Activated CD4-positive, alpha-beta T cell treated with anti-CD3 and anti-CD28 coated beads, Interleukin-2, amount 50 U/mL, for 24 hours (primary cell): ENCODE measurements around the gene UCK1.

Experiments used
- DNase-seq, 2 donors: peaks; one replicate each; pipeline ENCODE4 v3.0.0-alpha.2; 2020; ENCODE audit warnings: low read depth in 1 of 2, low spot score in 1 of 2

Gene UCK1

DNA sequence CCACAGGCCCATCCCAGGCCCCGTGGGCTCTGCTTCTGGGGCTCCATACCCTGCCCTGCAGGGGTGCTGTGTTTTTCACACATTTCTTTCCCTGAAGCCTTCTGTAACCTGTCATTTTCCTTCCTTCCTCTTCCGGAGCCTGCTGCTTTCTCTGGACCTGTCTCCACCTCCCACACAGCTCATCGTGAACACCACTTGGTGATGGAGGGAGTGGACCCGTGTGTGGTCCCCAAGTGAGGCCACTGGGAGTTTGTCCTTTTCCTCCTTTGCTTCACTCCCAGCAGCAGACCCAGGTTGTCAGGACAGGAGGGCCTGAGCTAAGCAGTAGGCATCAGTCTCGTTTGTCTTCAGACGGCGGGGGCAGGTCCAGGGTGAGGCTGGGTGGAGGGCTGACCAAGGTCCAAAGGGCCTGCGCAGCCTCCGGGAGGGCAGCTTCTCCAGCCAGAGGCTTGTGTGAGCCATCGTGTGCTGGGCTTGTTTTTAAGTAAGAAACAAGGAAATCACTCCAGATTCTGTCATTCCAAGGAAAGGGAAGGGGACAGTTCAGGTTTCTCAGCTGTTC lies 34.1 kb downstream of the UCK1 start:
- no peak for DNase-seq

DNA sequence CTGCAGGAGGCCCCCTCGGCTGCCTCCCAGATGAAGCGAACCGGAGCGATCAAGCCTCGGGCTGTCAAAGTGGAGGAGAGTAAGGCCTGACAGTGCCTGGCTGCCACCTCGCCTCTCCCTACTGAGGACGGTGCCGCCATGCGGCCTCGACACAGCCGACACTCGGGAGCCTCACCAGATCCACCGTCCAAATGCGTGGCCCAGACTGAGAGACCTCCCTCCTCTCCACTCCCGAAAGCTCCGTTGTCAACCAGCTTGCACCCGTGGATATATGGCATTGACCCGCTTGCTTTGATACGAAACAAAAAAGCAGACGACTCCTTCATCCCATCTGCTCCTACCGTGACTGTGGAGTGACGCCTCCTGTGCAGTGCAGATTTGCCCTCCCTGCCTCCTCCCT lies 35.3 kb downstream of the UCK1 start:
- DNase-seq: no peak

DNA sequence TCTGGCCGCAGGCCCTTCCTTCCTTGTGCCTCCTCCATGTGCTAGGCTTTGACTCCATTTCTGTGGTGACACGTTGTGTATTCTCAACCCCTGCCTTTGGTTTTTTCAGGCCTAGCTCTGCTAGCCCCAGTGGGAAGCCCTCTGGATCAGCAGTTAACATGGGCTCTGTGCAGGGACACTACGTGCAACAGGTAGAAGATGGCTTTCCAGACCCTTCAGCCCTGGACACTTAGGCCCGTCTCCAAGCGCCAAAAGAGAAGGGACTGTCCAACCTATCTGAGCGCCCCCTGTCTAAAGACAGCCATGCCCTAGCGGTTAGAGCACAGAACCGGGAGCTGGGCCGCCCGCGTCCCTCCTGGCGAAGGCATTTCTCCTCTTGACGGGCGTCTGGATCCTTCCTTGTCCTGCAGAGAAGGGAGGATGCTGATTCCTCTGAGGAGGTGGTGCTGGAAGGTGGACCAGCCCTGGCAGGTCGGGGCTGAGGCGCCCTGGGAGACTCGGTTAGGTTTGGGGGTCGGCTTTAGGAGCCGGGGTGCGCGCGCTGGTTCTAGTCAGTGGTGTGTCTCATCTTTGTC lies 36.7 kb downstream of the UCK1 start:
- no peak for DNase-seq

DNA sequence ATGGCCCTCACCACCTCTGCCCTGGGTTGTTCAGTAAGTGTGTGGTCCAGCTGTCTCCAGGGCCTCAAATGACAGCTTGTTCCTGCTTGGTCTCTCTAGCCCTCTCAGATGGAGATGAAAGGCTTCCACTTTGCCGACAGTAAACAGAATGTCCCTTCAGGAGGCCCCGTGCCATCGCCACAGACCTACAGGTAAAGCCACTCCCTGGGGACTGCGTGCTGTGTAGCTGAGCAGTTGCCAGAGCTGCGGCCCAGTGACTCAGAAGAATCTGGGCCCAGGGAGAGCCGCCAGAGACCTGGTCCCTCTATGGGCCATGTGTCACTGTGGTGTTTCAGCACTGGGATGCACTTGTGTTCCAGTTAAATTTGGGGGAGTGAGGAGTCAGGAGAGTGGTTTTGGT lies 39.0 kb downstream of the UCK1 start:
- no peak for DNase-seq

DNA sequence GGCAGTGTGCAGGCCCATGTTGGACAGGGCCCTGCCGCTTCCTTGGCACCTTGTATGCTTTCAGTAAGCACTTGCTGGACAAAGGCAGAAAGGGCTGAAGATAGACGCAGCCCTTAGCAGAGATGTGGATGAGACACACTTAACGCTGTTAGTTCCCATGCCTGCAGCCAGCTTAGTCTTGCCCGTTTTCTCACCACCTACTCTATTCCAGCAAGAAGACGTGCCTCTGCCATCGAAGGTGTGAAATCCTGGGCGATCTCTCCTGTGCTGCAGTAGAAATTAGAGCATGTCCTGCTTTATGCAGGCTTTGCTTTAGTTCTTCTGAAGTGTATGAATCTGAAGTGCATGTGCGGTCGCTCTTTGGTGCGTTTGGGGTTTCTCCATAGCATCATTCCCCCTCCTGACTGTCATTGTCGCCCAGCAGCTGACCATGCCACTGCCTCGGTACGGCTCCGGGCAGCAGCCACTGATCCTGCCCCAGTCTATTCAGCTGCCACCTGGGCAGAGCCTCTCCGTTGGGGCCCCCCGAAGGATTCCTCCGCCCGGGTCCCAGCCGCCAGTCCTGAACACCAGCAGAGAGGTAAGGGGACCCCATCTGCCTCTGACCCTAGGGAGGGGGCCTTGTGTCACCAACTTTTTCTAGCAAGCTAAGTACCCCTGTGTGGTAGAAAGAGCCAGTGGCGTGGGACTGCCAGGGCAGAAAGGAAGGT lies 39.9 kb downstream of the UCK1 start:
- no peak for DNase-seq

DNA sequence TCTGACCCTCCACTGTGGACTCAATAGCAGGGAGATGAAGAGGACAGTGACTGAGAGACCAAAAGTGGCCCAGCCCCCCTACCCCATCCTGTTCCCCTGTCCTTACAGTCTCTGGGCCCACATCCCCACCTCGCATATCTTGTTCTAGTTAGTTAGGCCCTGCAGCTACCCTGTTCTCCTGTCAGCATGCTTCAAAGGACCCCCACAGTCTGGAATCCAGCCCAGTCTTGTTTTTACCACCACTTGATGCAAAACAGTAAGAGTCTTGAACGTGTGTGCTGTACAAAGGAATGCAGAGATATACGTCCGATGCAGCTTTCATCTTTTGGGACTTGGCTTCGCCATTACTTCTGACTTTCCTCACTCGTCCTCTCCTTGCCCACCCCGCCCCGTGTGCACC lies 40.5 kb downstream of the UCK1 start:
- no peak for DNase-seq

DNA sequence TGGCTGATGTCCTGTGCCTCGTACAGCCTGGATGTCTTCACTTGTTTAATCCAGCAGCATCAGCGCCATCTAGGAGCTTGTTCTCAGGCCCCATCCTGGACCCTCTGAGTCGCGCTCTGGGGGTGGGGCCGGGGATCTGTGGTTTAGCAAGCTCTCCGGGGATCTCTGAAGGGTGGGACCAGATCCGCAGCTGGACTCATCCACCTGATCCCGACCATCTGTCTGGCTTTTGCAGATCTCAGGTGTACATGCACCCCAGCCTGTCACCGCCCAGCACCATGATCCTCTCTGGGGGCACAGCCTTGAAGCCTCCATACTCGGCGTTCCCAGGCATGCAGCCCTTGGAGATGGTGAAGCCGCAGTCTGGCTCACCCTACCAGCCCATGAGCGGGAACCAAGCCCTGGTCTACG lies 43.4 kb downstream of the UCK1 start:
- no peak for DNase-seq

DNA sequence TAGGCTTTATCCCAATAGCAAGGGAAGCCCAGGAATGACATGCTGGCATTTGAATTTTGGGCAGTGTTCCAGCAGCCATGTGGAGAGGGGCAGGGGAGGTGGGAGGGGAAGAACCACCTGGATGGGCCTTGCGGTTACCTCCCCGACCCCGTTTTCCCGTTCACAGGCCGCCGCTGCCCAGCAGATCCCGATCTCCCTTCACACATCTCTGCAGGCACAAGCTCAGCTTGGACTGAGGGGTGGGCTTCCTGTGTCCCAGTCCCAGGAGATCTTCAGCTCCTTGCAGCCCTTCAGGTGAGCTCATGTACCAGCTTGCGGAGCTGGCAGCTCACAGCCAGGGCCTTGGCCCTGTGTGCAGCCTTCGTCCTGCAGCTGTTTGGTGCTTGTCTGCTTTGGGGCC lies 44.1 kb downstream of the UCK1 start:
- DNase-seq: no peak

DNA sequence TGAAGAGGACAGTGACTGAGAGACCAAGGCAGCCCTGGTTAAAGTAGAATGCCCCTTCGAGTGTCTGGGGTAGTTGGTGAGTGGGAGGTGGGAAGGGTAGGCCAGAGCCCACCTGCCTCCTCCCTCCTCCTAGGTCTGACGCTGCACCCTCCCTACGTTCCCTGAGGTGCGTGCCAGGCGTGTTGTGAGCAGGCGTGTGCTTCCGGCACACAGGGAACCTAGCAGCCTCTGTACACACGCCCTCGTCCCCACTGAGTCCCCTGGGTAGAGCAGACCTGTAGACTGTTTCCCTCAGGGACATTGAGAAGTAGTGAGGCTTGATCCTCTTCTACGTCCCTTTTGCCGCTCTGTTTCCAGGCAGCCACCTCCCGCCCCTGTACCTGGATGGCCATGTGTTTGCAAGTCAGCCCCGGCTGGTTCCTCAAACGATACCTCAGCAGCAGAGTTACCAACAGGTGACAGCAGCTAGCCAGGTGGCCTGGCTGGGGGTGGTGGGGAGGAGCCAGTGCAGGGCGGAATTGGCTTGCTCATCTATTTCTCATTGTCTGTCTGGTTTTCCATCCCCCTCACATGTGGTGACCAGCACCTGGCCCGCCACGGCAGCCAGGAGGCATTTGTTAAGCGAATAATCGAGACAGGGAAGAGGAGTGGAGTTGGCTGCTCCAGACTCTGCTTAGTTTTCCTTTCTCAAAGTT lies 45.2 kb downstream of the UCK1 start:
- no peak for DNase-seq

DNA sequence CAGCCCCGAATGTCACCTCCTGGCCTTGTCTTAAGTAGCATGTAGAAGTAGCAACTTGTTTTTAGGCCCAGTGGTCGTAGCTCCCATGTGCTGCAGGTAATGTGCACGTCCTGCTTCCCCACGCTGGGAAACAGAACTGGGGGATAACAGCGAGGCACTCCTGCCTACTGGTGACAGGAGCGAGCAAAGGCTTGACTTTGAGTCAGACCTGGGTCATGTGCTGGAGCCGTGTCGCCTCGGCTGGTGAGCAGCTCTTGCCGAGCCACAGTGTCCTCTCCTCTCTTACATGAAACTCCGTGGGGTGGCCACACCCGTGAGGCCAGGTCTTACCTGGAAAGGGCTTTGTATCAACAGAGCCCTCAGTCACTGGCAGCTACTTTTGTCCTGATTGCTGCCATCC lies 45.9 kb downstream of the UCK1 start:
- no peak for DNase-seq

DNA sequence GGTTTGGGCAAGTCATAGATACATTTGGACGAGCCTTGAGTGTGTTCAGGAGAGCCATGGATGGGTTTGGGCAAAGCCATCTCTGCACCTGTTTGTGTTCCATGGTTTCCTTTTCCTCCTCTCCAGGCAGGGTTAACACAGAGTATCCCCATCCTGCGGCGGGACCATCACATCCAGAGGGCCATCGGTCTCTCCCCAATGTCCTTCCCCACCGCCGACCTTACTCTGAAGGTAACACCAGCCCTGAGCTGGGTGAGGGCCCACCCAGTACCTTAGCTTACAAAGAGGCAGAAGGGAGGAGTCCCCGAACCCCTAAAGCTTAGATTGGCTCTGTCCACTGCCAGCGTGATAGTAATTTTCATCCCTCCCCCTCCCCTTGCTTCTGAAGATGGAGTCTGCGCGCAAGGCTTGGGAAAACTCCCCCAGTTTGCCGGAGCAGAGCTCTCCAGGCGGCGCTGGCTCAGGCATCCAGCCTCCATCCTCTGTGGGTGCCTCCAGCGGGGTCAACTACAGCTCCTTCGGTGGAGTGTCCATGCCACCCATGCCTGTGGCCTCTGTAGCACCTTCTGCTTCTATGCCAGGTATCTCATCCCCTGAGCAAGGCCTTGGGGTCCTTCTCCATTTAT lies 46.4 kb downstream of the UCK1 start:
- DNase-seq: no peak

DNA sequence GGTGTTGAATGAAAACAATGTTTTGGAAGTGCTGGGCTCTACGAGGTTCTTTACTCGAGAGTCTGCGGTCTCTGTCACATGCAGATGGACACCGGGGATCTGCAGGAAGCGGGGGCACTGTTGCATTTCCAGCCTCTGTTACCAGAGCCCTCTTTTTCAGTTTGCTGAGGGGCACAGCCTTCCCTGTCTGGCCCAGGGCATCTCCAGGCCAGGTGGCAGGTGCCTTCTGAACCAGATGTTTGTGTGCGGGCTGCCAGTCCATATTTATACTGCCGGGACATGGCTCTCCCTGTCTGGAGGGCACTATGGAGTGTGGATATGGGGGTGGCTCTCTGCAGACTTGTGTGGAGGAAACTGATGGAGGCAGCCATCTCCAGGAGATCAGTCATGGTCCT lies 47.0 kb downstream of the UCK1 start:
- DNase-seq: no peak

DNA sequence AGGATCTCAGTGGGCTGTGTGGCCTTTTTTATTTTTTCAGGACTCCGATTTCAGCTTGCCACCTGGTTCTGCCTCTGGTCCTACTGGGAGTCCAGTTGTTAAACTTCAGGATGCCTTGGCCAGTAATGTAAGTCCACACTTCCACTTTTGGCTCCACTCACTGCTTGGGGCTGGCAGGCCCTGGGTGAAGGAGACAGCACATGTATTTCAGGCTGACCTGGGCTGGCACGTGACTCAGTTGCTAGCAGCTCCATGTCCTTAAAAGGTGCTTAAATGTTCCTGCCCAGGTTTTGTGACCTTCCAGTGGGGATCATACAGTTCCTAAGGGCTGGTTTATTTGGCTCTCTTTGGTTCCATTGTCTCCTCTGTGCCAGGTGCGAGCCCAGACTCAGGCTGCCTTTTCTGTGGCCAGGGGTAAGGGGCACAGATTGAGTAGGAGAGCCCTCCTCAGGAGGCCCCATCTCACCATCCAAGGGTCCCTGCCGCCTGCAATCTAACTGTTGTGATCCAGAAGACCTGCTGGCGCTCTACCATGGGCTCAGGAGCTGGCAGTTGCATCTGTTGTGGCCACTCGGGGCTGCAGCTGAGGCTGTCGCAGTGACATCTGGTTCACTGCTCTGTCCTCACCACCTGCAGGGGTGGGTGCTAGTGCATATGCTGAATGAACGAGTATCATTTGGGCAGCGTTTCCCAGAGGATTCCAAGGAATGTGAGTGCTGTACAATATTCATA lies 47.6 kb downstream of the UCK1 start:
- no peak for DNase-seq

DNA sequence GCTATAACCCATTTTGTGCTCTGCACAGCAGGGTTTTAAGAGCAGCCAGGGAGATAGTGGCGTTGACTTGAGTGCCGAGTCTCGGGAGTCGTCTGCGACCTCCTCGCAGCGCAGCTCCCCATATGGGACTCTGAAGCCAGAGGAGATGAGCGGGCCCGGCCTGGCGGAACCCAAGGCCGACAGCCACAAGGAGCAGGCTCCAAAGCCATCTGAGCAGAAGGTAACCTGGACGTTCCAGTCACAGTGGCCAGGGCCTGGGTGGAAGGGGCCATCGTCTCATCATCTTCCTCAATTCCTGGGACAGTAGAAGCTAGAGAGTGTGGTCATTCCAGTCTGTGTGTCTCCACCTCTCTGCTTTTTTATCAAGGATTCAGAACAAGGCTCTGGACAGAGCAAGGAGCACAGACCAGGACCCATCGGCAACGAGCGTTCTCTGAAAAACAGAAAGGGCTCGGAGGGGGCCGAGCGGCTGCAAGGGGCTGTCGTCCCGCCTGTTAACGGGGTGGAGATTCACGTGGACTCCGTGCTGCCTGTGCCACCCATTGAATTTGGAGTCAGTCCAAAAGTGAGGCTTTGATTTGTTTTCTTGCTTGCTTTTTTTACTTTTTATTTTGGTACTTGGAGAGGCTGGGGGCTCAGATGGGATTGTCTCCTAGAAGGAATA lies 48.6 kb downstream of the UCK1 start:
- no peak for DNase-seq

DNA sequence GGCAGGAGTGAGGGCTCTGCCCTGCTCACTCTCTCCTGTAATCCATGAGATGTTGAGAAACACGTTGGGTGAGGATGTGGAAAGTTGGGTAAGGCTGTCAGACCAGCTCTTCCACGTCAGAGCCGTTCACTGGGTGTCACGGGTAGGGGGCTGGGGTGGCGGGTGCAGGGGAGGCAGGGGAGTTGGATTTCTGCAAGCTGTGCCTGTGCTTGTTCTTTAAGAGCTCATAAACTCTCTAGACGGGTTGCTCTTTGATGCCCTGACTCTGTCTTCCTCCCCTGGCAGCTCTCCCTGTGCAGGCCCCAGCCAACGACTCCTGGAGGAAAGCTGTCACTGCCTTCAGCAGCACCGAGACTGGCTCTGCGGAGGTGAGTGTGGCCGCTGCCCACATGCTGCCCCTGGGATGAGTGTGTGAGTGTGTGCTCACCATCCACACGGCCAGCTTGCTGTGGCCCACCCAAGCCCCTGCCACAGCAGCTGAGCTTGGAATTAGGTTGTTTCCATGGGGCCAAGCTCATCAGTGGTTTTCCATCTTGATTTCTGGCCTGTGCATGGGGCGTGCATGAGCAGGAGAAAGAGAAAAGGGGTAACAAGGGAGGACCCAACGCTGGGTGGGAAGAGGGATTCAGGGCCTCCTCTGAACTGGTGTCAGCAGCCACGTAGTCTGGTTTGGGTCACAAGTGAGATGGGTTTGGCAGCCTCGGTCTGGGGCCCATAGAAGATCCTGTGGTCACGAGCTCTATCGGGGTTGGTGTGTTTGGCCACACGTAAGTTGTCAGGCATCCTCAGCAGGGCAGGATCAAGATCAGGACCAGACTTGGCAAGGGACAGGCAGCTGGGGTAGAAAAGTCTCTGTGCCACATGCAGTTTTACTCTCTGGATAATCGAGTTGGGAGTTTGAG lies 49.4 kb downstream of the UCK1 start:
- DNase-seq: no peak

DNA sequence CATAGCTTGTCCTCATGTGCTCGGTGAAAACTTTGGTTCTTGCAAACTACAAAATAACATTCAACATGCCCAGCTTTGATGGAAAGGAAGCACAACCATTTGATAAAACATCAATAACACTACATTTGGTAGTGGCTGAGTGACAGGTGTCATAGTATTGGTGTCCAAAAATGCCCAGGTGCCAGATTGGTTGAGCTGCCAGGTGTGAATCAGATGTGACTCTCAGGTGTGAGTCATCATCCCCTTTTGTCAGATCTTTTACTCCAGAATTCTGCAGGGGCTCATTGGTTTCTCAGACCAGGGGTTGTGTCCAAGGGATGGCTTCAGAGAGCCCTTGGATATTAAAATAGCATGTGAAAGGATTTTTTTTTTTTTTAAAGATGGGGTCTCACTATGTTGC lies 50.8 kb downstream of the UCK1 start:
- no peak for DNase-seq

DNA sequence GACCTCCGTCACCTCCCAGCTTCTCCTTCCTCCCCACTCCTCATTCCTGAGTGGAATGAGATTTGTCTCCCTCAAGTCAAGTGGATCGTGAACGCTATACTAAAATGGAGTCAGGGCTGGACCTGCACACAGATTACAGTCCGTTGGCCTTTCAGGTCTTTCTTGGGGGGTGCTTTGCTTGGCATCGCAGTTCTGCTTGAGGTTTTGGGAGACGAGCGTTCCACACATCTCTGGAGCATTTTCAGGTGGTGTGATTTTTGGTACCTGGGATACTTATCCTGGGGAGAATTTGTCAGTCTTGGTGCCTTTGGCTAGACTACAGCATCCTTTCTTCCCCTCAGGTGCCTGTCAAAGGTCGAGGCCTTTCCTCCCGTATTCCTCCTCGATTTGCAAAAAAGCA lies 52.2 kb downstream of the UCK1 start:
- no peak for DNase-seq

DNA sequence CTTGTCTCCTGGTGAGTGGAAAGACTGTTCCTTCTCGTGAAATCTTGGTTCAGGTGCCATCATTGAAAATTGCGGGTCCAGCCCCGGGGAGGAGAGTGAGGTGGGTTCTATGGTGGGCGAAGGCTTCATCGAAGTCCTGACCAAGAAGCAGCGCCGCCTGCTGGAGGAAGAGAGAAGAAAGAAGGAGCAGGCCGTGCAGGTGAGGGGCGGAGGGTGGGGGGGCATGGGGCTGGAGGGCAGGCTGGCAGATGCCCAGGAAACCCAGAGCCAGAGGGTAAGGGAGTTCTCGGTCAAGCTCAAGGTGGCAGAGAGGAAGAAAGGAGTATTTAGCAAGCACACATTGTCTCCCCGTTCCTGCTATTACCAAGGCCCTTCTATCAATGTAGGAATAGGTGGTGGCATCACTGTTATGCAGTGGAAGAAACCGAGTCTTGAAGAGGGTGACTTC lies 52.6 kb downstream of the UCK1 start:
- peak; percentile 36 to 39 for DNase-seq

DNA sequence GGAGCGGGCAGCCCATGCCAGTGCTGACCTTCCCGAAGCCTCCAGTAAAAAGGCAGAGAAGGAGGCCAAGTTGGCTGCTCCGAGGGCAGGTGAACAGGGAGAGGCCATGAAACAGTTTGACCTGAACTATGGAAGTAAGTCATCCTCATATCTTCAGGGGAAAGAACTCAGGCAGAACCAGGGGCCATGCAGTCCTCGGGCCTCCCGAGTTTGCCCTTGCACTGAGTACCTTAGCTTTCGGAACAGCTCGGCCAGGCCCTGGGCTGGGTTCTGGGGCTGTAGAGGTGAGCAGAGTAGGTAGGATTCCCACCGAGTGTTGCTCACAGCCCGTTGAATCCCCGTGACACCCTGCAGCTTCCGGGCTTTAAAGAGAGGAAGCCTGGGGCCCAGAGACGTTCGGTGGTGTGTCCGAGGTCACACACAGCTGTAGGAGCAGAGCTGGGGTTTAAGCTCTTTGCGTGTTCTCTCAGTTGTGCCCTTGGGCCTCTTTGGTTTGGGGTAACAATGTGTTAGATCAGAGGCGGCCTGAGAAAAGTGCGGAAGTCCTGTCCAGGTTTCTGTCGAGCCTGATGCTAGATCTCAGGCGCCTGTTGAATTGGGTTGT lies 53.1 kb downstream of the UCK1 start:
- DNase-seq: no peak
